Kidney epithelial cell (primary cell): ENCODE data around the gene PRIMA1. TPM values are rescaled to one million over a fixed set of nuclear protein-coding genes. Genes with fewer than 3 reads are reported as not detected.

ENCODE experiments used
- DNase-seq: peaks from one replicate; pipeline ENCODE4 v3.0.0-alpha.2; 2010; ENCODE audit warnings: low read depth
- H3K27me3 ChIP-seq: 2 replicates; pipeline ENCODE4 v1.6.0; 2011; ENCODE audit warnings: low read length; ENCODE audit not compliant: control insufficient read depth, insufficient read depth
- H3K36me3 ChIP-seq: 2 replicates; pipeline ENCODE4 v1.5.1; 2011; ENCODE audit warnings: low read length; ENCODE audit not compliant: control insufficient read depth, insufficient read depth
- H3K4me3 ChIP-seq: 2 replicates; pipeline ENCODE4 v1.5.1; 2011; ENCODE audit warnings: low read depth, mild to moderate bottlenecking, control low read depth, low read length
- total RNA-seq: library from RNA; depleted of rRNA; stranded (reverse); fragments of >200 nt; gene quantifications from 2 replicates; pipeline ENCODE4 v1.2.3, GENCODE V29; 2015
- TF ChIP-seq, protein P1 (sequence below): IDR thresholded peaks from 2 replicates; pipeline ENCODE4 v1.5.1; 2011; ENCODE audit warnings: mild to moderate bottlenecking, moderate library complexity, low read length, control low read depth, inconsistent platforms; ENCODE audit not compliant: insufficient read depth, poor library complexity, severe bottlenecking

The PRIMA1 gene
- total RNA-seq, 1 donor from 2014 or later = not detected

GRCh38 chr14:93715279-93715927 lies 72.9 kb downstream of the PRIMA1 start:
- H3K27me3 ChIP-seq = no peaks in the 10 kb centered on the region
- H3K36me3 ChIP-seq = no peaks in the 10 kb centered on the region
- DNase-seq = no peak
- TF ChIP-seq, protein P1, sequence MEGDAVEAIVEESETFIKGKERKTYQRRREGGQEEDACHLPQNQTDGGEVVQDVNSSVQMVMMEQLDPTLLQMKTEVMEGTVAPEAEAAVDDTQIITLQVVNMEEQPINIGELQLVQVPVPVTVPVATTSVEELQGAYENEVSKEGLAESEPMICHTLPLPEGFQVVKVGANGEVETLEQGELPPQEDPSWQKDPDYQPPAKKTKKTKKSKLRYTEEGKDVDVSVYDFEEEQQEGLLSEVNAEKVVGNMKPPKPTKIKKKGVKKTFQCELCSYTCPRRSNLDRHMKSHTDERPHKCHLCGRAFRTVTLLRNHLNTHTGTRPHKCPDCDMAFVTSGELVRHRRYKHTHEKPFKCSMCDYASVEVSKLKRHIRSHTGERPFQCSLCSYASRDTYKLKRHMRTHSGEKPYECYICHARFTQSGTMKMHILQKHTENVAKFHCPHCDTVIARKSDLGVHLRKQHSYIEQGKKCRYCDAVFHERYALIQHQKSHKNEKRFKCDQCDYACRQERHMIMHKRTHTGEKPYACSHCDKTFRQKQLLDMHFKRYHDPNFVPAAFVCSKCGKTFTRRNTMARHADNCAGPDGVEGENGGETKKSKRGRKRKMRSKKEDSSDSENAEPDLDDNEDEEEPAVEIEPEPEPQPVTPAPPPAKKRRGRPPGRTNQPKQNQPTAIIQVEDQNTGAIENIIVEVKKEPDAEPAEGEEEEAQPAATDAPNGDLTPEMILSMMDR = no peak
- H3K4me3 ChIP-seq = no peak overlapping the region

- H3K36me3 ChIP-seq = no peaks in the 10 kb centered on the region
- H3K27me3 ChIP-seq = no peaks in the 10 kb centered on the region
- TF ChIP-seq, protein P1 = no peak
- no peak overlapping the region for H3K4me3 ChIP-seq
- no peak for DNase-seq
These were observed 73.7 kb downstream of the PRIMA1 start for GRCh38 chr14:93714605-93715004.

GRCh38 chr14:93713726-93714405 lies 74.4 kb downstream of the PRIMA1 start:
- Histone ChIP-seq H3K4me3 (no peak overlapping the region), H3K27me3 (no peaks in the 10 kb centered on the region), H3K36me3 (no peaks in the 10 kb centered on the region)
- TF ChIP-seq, protein P1 = no peak
- DNase-seq = no peak

DNA sequence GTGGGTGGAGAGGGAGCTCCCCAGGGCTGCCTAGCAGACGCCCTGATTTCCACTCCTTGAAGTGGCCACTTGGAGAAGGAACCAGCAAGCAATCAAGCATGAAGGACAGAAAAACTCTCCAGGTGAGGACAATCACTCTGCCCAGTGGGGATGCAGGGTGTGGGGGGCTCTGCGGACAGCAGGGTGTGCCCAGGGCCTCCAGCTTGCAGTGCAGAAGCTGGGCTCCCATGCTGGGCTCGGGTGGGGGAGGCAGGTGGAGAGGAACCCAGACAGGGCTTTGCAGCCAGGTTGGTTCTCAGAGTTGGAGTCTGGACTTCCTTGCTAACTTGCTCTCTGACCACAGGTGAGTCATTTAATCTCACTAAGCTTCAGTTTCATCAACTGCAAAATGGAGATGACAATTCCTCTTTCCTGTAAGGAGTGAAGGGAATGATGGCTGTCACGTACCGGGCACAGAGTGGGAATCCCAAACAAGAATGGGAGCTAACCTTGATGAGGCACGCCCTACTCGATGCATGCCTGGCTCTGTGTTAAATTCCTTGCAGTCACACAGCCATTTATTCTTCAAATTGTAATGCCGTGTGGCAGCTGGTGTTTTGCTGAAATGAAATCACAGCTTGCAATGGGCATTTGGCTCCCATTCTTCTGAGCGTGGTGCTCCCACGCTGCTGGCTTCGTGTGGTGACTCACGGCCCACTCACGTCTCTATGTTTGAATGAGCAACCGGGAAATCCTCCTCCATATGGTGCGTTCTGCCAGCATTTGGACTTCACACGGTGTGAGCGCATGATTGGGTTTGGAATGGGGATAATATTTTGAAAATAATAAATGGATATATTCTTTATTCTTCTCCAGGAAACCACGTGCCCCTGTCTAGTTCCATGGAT lies 75.2 kb downstream of the PRIMA1 start:
- no peaks in the 10 kb centered on the region for H3K36me3 ChIP-seq
- TF ChIP-seq, protein P1 = no peak
- no peaks in the 10 kb centered on the region for H3K27me3 ChIP-seq
- DNase-seq = peak; percentile 10
- no peak overlapping the region for H3K4me3 ChIP-seq

- DNase-seq = no peak
- H3K36me3 ChIP-seq = no peaks in the 10 kb centered on the region
- TF ChIP-seq, protein P1 = no peak
- no peaks in the 10 kb centered on the region for H3K27me3 ChIP-seq
- H3K4me3 ChIP-seq = no peak overlapping the region
These were observed 76.0 kb downstream of the PRIMA1 start for GRCh38 chr14:93712079-93712837.
